Stimulated activated CD8-positive, alpha-beta memory T cell treated with anti-CD3 and anti-CD28 coated beads, Interleukin-15, amount 100 ng/mL, for 24 hours (primary cell): ENCODE measurements around the gene ARMC7.
"Not testable (repeated sequence)": the region's sequence is repeated elsewhere in the genome, so short reads cannot be mapped to it uniquely, and the experiment has no call there.

Source experiments
- DNase-seq: peaks from one replicate; pipeline ENCODE4 v3.0.0-alpha.2; 2020; ENCODE audit warnings: low read depth

The ARMC7 gene

DNA sequence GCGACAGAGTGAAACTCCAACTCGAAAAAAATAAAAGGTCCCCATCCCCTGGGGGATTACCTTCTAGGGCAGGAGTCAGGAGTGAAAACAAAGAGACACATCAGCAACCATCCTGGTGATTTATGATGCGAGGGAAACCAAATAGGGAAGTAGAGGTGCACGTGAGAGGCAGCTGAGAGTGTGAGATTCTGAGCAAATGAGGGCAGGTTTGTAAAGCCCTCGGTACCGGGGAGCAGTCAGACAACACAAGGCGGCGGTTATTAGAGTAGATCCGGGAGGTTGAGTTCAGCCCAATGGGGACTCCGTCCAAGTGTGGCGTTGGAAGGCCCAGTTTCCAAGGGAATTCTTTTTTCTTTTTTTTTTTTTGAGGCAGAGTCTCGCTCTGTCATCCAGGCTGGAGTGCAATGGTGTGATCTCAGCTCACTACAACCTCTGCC is 7.4 kb upstream of the ARMC7 start:
- DNase-seq: no peak

DNA sequence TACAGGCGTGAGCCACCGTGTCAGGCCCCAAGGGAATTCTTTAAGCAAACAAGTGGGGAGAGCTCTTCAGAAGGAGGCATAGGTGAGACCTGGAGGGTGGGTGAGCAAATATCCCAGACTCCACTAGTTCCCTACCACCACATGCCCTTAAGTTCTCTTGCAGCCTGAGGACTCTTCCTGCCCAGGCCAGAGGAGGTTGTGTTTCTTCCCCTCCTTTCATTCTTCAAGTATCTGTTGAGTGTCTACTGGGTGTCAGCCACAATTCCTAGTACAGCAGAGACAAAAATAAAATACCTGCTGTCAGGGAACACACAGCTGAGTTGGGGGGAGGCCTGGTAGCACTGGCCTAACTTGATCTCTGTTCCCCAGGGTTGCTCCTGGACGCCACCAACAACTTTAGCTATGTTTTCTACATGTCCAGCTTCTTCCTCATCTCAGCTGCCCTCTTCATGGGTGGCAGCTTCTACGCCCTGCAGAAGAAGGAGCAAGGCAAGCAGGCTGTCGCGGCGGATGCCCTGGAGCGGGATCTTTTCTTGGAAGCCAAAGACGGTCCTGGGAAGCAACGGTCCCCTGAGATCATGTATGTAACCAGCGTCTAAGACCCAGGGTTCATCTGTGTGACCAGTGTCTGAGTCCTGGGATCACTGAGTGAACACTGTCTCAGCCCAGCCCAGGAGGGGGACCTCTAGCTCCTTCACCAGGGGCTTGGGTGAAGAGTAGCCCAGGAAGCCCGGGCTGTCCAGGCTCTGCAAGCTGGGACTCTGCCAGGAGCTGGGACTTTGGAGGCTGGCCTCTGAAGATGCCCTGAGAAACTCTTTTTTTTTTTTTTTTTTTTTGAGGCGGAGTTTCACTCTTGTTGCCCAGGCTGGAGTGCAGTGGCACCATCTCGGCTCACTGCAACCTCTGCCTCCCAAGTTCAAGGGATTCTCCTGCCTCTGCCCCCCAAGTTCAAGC is 5.9 kb upstream of the ARMC7 start:
- no peak for DNase-seq

DNA sequence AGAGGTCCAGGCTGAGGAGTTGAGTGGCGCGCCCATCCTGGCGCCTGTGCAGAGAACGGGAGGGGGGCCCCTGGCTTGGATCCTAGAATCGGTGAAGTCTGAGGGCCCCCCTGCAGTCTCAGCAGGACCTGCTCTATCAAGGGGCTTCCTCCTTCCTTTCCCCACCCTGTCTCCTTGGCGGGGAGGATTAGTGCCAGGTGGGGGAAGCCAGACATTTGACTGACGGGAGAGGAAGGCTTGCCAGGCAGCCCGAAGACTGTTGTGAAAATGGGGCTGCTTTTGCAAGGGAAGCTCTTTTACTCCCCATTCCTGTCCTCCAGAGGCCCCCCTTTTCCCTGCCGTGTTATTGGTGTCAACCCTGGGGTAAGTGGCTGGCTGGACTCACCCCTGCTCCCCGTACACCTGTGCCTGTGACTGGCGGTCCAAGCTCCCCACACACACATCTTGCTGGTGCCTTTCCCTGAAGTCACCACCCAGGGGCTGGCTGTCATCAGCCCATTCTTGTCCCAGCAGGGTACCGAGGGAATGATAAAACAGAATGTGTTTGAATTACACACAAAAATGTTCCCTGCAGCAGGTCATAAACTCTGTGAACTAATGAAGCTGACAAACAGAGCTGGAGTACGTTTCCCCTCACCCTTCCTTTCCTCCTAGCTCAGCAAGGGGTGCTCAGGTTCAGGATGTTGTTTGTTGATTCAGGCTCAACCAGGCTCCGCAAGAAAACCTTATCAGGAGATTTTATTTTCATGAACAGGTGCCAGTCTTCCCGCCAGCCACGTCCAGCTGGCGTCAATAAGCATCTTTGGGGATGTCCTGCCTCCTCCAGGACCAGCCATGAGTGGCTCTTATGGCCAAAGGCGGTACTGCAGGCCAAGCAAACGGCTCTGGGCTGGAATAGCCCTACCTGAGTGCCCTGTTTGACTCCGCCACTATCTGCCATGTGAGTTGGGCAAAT is 4.4 kb upstream of the ARMC7 start:
- DNase-seq: no peak

DNA sequence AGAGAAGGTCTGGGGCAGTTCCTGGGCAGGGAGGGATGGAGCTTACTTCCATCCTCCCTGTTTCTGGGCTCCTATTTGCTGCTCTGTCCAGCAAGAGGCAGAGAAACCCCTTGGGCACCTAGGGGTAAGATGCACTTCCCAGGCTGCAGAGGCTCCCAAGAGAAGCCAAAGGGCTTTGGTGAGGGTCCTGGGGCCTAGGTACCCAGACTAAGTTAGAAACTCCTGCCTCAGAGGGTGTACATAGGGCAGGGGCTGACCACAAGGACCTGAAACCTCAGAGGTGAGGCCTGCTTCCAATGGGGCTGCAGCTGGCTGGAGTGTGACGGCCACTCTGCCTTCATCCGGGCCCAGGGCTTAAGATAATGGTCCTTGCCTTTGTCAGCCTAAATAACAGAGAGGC is 1.6 kb upstream of the ARMC7 start:
- no peak for DNase-seq

DNA sequence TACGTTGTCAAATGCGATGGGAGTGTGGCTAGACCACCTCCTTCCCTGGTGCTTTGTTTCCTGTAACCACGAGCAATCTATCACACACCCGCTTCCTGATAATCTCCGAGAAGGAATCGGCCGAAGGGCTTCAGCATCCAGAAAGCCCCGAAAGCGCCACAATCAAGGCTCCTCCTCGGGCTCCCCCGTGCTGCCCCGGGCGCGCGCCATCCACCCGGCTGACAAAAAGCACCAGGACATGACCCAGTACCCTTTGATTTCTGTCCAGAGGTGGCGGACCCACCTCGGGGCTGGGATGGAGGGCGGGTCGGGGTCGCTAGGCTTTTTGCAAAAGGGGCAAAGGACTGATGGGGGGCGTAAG is 743 bp upstream of the ARMC7 start:
- DNase-seq: no peak

DNA sequence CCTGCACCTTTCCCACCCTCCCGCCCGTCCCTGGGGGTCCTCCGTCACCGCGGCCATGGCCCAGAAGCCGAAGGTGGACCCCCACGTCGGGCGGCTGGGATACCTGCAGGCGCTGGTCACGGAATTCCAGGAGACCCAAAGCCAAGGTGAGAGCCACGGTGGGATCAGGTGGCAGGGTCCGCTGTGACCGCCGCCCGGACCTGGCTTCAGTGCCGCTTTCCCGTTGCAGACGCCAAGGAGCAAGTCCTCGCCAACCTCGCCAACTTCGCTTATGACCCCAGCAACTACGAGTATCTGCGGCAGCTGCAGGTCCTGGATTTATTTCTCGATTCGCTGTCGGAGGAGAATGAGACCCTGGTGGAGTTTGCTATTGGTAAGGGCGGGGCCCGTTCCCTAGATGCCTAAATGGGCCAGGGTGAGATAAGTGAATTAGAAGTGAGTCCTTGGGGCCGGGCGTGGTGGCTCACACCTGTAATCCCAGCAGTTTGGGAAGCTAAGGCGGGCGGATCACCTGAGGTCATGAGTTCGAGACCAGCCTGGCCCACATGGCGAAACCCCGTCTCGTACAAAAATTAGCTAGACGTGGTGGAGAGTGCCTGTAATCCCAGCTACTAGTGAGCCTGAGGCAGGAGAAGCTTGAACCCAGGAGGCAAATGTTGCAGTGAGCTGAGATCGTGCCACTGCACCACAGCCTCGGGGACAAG is 617 bp downstream of the ARMC7 start:
- DNase-seq: no peak

DNA sequence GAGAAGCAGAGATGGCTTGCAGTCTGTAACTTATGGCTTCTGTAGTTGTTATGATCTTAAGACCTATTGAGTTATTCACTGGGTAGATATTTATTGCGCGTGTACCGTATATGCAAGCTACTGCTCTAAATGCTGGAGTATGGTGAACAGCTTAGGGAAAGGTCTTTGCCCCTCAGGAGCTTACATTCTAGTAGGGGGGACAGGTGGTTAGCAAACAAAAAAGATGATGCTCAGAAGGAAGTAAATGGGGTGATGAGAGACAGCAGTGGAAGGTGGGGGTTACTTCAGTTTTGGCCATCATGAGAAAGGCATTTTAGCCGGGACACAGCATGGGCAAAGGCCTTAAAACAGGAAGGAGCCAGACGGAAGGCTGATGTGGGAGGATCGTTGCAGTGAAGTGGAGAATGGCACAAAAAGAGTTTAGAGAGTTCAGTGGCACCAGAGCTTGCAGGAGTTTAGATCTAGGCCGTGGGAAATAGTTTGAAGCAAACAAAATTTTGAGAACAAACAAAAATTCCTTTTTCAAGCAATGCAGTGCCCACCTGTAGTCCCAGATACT is 2.1 kb downstream of the ARMC7 start:
- no peak for DNase-seq

DNA sequence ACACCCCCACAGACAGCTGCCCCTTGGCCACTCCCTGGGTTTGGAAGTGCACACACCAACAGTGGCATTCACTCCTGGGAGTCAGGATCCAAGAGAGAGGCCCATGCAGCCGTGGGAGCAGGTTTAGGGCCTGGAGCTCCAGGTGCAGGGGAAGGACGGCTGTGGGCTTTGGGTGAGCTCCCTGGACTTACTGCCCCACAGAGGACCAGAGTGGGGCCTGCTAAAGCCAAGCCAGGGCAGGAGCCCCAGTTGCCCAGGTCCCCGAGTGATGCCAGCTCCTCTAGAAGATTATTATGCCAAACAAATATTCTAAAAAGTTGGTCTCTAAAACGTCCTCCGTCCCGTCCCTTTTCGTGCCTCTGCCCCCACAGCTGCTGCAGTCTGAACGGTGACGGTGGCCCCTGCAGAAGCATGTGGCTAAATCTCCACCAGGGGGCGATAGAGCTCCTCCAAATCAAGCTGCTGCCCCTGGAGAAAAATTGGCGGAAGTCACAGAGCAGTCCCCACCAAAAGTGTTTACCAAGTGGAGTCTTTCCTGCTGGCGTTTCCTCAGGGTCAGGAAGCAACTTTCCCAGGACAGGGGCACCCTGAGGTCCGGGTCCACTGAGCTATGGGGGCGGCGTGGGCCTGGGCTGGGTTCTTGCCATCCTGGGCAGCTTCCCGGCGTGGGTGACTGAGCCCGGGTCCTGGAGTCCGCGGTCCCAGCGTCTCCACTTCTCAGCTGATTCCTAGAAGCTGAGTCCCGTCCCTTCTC is 4.2 kb downstream of the ARMC7 start:
- peak; percentile 75 for DNase-seq

DNA sequence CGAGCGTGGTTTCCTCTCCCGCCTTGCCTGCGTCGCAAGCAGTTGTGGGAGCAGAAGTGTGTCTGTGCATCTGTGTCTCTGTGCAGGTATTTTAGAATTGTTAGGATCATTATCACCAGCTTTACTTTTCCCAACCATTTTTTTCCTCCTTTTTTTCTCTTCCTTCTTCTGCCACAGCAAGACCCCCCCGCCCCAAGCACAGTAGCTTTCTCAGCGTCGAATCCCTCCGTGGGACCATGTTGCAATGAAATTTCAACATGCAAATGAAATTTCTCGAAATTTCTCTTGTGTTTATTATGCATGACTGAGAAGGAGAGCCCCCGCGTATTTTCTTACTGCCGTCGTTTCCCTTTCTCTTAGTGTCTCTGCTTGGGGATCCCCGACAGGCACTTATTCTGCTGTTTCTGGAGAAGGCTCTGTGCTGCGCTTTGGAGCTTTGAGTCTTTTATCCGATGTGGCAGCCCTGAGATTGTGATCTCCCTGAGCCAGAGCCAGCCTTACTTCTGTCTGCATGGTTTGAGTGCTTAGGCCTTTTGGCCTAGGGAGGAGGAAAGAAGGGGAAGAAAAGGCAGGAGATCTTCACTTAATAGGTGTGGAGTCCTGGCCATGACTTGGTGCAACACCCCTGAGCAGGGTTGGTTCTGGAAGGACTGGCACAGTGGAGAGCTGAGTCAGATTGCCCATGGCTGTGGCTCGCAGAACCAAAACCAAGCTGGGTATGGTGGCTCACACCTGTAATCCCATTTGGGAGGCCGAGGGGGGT is 5.0 kb downstream of the ARMC7 start:
- no peak for DNase-seq

DNA sequence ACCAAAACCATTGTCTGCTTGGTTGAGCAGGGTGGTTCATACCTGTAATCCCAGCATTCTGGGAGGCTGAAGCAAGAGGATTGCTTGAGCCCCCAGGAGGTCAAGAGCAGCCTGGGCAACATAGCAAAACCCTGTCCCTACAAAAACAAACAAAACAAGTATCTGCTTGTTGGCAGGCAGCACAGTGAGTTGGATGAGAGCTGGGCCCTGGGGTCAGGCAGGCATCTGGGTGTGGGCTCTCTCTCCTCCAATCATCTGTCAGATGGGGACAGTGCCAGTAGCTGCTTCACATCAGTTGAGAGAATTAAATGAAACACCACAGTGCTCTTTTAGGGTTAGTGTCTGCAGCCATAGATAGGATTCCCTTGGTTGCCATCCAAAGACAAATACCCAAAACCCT is 5.8 kb downstream of the ARMC7 start:
- DNase-seq: no peak

DNA sequence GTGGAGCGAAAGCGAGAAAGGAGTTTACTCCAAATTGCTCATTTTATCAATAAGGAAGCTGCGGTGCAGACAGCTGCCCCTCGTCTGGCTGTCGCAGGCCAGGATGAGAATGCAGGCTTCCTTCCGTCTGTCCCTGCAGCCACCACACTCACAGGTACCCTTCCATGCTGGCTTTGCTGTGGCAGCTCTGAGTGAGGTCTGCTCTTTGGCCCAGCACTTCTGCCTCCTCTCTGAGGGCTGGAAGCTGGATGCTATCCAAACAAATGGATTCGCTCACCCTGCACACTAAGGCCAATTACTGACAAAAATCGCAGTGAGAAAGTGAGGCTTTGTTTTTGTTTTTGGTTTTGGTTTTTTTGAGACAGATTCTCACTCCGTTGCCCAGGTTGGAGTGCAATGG is 7.0 kb downstream of the ARMC7 start:
- no peak for DNase-seq

DNA sequence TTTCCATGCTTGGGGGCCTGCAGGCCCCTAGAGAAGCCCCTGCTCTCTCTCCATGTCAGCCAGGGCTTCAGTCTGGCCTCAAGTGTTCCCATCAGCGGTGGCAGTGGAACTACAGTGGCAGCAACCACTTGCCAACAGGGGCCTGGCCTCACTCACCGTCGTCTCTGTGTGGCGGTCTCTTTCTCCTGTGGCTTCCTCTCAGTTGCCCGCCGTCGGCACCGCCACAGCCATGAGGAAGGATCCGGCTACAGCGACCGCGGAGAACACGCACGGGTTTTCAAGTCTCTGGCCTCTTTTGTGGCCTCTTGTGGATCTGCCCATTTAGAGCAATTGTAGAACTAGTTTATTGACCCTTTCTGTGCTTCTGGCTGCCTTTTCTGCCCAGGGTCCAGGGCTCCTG is 8.5 kb downstream of the ARMC7 start:
- no peak for DNase-seq

DNA sequence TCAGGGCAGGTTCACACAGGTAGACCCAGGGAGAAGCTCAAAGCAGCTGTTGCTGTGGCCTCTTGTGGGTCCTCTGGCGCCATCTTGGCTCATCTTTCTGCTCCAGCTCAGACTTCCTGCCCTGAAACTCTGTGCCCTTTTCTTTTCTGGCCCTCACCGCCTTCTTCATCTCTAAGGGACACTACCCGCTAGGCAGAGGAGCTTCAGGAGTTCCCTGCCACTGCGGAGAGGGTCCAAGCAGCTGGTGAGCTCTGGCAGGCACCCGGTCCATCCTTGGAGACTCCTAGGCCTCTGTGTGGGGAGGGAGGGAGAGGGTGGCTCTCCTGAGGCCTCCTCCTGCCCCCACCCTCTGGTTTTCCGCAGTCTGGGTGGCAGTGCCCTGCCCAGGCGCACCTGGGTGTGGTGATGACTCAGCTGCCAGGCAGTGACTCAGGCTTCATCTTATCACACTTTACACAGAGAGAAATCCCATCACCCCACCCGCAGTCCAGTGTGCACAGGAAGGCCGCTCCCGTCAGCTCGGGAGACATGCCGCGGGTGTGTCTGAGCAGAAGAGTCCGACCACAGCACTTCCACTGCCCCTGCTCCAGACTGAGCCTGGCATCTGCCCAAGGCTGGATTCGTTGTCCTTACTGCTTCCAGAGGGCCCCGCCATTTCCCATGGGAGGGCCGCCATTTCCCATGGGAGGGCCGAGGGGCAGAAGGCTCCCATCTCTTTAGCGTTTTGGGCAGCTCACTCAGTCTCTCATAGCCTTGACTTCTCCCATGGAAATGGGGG is 14.5 kb downstream of the ARMC7 start:
- no peak for DNase-seq

DNA sequence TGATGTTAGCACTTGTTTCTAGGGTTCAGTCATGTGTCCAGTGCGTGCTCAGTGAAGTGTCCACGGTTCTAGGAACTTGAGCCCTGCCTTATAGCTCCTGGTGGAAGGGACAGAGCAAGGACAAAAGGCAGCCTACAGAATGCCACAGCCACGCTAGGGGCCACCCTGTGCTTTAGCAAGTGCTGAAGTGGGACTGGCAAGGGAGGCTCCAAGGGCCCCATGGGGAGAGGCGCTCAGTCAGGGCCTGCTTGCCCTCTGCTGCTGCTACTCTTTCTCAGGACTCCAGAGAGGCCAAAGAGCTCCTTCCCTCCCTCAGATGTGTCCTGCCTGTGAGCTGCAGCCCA is 15.0 kb downstream of the ARMC7 start:
- no peak for DNase-seq

DNA sequence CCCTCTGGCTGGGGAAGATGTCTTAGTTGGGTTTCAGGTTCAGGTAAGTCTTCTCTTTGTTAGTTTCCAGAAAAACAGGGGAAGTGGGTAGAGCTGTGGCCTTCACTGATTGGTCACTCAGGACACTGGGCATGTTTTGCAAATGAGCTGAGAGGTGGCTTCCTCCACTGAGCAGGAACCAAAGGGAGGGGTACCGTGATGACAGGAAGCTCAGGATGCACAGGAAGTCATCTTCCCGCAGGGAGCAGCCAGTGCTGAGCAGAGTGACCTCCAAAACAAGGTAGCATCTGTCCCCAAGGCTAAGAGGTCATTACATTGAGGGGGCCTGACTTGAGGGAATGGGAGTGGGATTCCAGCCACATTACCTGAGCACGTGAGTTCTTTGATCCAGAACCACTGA is 16.2 kb downstream of the ARMC7 start:
- no peak for DNase-seq

DNA sequence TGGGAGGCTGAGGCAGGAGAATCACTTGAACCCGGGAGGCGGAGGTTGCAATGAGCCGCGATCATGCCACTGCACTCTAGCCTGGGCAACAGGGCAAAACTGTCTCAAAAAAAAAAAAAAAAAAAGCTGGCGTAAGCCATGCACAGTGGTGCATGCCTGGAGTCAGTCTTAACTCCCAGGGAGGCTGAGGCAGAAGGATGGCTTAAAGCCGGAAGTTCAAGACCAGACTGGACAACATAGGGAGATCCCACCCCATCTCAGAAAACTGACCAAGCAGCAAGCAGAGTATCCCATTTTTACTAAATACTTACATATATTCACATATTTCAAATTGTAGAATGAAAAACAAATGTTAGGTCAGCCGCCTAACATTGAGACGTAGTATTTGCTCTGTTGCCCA is 17.2 kb downstream of the ARMC7 start:
- no peak for DNase-seq

DNA sequence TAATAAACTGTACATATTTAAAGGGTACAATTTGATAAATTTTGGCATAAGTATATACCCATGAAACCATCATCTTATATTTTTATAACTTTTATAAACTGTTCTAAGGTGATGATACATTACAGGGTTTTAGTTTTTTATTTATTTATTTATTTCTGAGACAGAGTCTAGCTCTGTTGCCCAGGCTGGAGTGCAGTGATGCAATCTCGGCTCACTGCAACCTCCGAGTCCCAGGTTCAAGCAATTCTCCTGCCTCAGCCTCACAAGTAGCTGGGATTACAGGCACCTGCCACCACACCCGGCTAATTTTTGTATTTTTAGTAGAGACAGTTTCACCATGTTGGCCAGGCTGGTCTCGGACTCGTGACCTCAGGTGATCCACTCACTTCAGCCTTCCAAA is 18.2 kb downstream of the ARMC7 start:
- DNase-seq: not testable (repeated sequence)

DNA sequence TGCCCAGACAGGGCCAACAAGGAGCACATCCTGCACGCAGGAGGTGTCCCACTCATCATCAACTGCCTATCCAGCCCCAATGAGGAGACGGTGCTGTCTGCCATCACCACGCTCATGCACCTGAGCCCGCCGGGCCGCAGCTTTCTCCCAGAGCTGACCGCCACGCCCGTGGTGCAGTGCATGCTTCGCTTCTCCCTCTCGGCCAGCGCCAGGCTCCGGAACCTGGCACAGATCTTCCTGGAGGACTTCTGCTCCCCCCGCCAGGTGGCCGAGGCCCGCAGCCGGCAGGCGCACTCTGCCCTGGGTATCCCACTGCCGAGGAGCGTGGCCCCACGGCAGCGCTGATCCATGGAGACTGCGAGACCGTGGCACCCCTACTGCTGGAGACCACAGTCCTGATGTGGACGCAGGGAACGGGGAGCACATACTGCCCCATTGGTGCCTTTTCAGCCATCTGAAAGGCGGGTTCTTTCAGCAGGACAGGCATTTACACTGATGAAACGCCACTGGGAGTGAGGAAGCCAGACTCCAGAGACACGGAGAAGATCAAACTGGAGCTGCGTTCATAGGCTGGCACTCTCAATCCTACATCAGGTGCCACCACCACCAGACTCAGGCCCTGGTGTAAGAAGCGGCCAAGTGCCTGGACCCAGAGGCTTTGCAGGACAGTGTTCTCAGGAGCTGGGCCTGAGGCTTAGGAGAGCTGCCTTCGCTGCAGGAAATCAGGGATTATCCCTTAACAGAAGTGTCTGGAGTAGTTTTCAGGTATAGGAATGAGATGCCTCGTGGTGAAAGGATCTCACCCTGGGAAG is 19.1 kb downstream of the ARMC7 start:
- no peak for DNase-seq

DNA sequence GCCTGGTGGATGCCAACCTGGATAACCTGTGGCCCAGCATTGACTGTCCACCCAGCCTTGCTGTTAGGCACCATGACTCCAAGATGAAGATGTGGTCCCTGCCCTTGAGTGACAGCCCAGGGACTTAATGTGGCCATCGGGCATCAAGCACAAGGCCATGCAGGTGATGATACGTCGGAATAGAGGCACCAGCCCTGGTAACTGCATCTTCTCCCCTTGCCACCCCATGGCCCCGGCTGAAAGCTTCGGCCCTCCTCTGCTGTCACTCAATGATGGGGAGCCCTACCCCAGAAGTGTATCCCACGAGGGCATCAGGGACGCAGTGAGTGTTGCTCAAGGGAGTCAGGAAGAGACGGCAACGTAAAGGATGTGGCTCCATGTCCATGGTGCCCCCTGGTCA is 19.8 kb downstream of the ARMC7 start:
- DNase-seq: no peak
